BE2C (cell line): ENCODE data around the gene SMCO1.
"Not testable (repeated sequence)": the region's sequence is repeated elsewhere in the genome, so short reads cannot be mapped to it uniquely, and the experiment has no call there.

Experiments
- DNase-seq: peaks from one replicate; pipeline ENCODE4 v3.0.0-alpha.2; 2020
- H3K27me3 ChIP-seq: fragments of 250-450 bp; sonication (Bioruptor Pico); 2 replicates; pipeline ENCODE4 v1.5.1; 2020; ENCODE audit warnings: mild to moderate bottlenecking
- H3K36me3 ChIP-seq: fragments of 250-450 bp; sonication (Bioruptor Pico); 2 replicates; pipeline ENCODE4 v1.5.1; 2020; ENCODE audit warnings: mild to moderate bottlenecking
- H3K4me1 ChIP-seq: fragments of 250-450 bp; sonication (Bioruptor Pico); 2 replicates; pipeline ENCODE4 v1.5.1; 2020
- H3K4me3 ChIP-seq: 2 replicates; pipeline ENCODE4 v1.5.1; 2011; ENCODE audit warnings: low read depth, low read length
- H3K9me3 ChIP-seq: fragments of 250-450 bp; sonication (Bioruptor Pico); 2 replicates; pipeline ENCODE4 v1.5.1; 2020
- TF ChIP-seq, protein P1 (sequence below): IDR thresholded peaks from 2 replicates; pipeline ENCODE4 v1.5.1; 2012; ENCODE audit warnings: mild to moderate bottlenecking, low read depth, low read length

Gene SMCO1

DNA sequence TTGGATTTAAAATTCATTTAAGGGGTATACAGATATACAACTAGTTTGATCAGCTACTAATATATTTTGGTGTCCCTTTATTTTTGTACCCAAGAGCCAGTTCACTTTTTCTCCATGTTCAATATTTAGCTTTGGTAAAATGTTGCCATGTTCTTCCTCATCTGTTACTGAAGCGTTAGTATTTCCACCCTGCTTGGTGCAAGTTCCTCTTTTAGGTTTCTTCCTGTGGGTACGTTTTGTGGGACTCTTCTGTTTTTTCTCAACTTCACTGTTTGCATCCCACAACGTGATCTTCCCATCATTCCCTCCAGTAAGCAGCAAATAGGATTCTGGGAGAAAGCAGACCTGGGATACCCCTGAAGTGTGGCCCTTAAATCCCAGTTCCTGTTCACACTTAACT, 39.1 kb upstream of the SMCO1 start:
- Histone ChIP-seq H3K27me3 (no peaks in the 10 kb centered on the region), H3K9me3 (no peaks in the 10 kb centered on the region), H3K36me3 (peaks cover 5% of the 10 kb centered on the region; the same call in 1 of the 2 replicates), H3K4me1 (no peaks in the 10 kb centered on the region), H3K4me3 (no peak overlapping the region)
- no peak for DNase-seq
- TF ChIP-seq, protein P1, sequence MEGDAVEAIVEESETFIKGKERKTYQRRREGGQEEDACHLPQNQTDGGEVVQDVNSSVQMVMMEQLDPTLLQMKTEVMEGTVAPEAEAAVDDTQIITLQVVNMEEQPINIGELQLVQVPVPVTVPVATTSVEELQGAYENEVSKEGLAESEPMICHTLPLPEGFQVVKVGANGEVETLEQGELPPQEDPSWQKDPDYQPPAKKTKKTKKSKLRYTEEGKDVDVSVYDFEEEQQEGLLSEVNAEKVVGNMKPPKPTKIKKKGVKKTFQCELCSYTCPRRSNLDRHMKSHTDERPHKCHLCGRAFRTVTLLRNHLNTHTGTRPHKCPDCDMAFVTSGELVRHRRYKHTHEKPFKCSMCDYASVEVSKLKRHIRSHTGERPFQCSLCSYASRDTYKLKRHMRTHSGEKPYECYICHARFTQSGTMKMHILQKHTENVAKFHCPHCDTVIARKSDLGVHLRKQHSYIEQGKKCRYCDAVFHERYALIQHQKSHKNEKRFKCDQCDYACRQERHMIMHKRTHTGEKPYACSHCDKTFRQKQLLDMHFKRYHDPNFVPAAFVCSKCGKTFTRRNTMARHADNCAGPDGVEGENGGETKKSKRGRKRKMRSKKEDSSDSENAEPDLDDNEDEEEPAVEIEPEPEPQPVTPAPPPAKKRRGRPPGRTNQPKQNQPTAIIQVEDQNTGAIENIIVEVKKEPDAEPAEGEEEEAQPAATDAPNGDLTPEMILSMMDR: no peak

DNA sequence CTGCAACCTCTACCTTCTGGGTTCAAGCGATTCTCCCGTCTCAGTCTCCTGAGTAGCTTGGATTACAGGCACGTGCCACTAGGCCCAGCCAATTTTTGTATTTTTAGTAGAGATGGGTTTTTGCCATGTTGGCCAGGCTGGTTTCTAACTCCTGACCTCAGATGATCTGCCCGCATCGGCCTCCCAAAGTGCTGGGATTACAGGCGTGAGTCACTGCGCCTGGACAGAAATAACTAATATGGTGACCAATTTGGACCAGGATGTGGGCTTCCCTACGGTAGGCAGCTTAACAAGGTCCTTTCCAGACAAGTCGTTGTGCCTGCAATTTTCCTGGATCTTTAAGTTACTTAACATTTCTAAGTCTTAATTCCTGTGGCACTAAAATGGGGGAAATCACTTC, 38.4 kb upstream of the SMCO1 start:
- TF ChIP-seq, protein P1: no peak
- no peaks in the 10 kb centered on the region for H3K4me1 ChIP-seq

GRCh38 chr3:196552253-196552652, 37.1 kb upstream of the SMCO1 start:
- H3K4me3 ChIP-seq: no peak overlapping the region
- no peaks in the 10 kb centered on the region for H3K36me3 ChIP-seq
- no peaks in the 10 kb centered on the region for H3K9me3 ChIP-seq
- no peaks in the 10 kb centered on the region for H3K27me3 ChIP-seq
- H3K4me1 ChIP-seq: no peaks in the 10 kb centered on the region
- TF ChIP-seq, protein P1: no peak
- DNase-seq: no peak

More for the DNA sequence above, 38.4 kb upstream of the SMCO1 start:
- no peak overlapping the region for H3K4me3 ChIP-seq
- no peaks in the 10 kb centered on the region for H3K9me3 ChIP-seq
- peaks cover 2% of the 10 kb centered on the region; the same call in 1 of the 2 replicates for H3K36me3 ChIP-seq
- no peak for DNase-seq
- no peaks in the 10 kb centered on the region for H3K27me3 ChIP-seq

GRCh38 chr3:196550172-196550571, 35.0 kb upstream of the SMCO1 start:
- not testable (repeated sequence) for DNase-seq, H3K4me3 ChIP-seq, H3K27me3 ChIP-seq, H3K4me1 ChIP-seq, H3K9me3 ChIP-seq, H3K36me3 ChIP-seq

DNA sequence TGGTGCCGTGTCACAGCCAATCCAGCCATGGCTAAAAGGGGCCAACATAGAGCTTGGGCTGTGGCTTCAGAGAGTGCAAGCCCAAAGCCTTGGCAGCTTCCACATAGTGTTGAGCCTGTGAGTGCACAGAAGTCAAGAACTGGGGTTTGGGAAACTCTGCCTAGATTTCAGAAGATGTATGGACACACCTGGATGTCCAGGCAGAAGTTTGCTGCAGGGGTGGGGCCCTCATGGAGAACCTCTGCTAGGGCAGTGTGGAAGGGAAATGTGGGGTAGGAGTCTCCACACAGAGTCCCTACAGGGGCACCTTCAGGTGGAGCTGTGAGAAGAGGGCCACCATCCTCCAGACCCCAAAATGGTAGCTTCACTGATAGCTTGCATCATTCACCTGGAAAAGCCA, 34.2 kb upstream of the SMCO1 start:
- H3K36me3 ChIP-seq, H3K4me3 ChIP-seq, H3K27me3 ChIP-seq, H3K9me3 ChIP-seq, DNase-seq, H3K4me1 ChIP-seq: not testable (repeated sequence)

DNA sequence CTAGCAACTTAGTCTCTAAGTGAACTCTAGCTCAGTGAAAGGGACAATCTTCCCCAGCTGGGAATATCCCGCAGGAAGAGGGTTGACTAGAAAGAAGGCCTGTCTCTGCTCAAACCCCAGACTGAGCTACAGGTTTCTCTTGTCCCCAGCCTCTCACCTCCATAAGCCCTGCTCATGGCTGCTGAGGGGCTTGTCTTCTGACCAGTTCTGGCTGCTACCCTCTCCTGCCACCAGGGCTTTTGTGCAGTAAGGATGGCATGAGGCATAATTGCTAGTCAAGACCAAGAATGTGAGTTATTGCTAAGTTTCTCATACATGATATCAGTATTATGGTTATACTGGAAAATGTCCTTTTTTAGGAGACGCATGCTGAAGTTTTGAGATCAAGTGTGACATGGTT, 31.9 kb upstream of the SMCO1 start:
- H3K27me3 ChIP-seq: no peaks in the 10 kb centered on the region
- H3K36me3 ChIP-seq: no peaks in the 10 kb centered on the region
- DNase-seq: no peak
- H3K4me1 ChIP-seq: no peaks in the 10 kb centered on the region
- no peaks in the 10 kb centered on the region for H3K9me3 ChIP-seq
- TF ChIP-seq, protein P1: 0 out of 2 replicates have a peak, but pooled peaks have one; percentile 3
- H3K4me3 ChIP-seq: no peak overlapping the region

DNA sequence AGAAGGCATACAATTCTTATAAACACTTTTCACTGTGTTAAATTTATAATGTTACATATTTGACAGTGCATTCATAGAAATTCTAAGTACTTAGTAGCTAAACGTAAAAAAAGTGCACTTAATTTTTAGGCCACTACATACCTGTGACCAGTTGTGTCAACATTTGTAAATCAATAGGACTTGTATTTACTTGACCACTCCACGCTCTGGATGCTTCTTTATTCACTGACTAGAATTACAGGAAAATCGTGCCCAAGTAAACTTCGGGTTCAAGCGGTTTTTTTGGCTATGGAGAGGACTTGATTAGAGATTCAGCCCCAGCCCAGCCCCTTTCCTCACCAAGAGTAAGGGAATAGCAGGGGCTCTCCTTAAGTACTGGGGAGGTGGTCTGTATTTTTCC, 31.4 kb upstream of the SMCO1 start:
- Histone ChIP-seq H3K4me3 (no peak overlapping the region), H3K36me3 (no peaks in the 10 kb centered on the region), H3K27me3 (no peaks in the 10 kb centered on the region), H3K4me1 (no peaks in the 10 kb centered on the region), H3K9me3 (no peaks in the 10 kb centered on the region)
- DNase-seq: no peak
- TF ChIP-seq, protein P1: no peak
